ENCODE results near the gene ARHGAP32.

GRCh38 chr11:129190087-129190486, 2.0 kb downstream of the ARHGAP32 start:
- TF ChIP-seq CTCF (IDR thresholded peaks at IDR 0.05; ENCODE audit: insufficient read depth, low read length, poor library complexity, severe bottlenecking) (no peak), EZH2phosphoT487 (conservative IDR thresholded peaks at IDR 0.05; ENCODE audit: low read length) (no peak)
